Left lobe of liver (tissue), 2 donors: ENCODE data around the gene SPTBN5. TPM values are rescaled to one million over a fixed set of nuclear protein-coding genes. Genes with fewer than 3 reads are reported as not detected.

Experiments
- ATAC-seq: fragments of 200-7000 bp; cut with Tn5 transposase; one replicate; pipeline ENCODE4 v1.9.1; 2020; ENCODE audit warnings: mild to moderate bottlenecking, moderate library complexity
- DNase-seq: peaks from one replicate; pipeline ENCODE4 v3.0.0-alpha.2; 2020; ENCODE audit warnings: low spot score
- total RNA-seq: library from RNA; stranded (reverse); gene quantifications from one replicate; pipeline ENCODE4 v1.2.1, GENCODE V29; 2021
- donor health status: DM: no; HTN: no; CAD: no; lungs with moderate emphysema.
- donor health status: DM: no; HTN: yes; CAD: no.

Gene SPTBN5
- total RNA-seq: 3.5 TPM

DNA sequence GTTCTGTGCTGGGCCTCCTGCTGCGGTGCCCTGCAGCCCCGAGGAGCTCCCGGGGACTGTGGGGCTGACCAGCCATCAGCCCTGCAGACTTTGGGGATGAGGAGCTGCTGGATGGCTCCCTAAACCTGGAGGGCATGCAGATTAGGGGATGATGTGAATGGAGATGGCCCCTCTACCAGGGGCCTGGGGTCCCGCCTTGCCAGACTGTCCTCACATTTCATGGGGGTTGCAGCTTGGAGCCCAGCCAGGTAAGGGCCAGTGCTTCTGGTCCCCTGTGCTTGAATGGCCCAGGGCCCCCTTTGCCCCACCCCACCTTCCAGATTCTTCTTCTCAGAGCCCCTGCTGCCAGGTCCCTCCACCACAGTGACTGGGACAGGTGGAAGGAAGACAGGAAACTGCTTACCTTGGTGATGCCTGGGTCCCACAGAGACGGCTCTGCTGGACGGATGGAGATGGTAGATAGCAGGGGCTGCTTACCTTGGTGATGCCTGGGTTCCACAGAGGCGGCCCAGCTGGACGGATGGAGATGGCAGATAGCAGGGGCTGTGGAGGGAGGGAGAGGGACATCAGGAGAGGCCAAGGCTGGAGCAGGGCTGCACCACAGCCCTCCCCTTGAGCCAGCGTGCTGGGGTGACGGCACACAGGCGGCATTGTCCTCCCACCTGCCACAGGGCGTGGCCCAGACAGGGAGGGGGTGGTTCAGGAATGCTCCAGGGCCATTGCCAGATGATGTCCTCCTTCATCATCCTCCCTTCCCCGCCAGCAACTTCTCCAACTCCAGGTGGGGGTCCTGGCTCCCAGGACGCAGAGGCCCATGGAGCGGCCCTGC, at the start of gene SPTBN5:
Gene SPTBN5 (minus strand): TSS at position 632 of the 829 bp plus-strand sequence. CDS start 556 bp downstream, at position 76.
- no peak for ATAC-seq

DNA sequence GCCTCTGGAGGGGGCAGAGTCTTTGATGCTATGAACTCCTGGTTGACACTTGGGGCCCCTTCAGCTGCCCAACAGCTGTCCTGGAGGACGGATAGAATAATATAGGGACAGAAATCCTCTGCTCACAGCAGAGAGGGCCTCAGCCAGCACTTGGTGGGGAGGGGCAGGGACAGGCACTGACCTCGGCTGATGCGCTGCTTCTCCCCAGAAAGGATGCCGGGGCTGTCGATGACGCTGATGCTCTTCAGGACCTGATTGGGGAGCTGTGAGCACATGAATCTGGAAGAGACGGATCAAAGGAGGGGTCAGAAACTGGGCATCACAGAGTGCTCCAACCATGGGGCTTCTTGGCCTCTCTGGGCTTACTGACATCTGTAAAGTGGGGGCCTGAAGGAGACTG, 49.0 kb upstream of the SPTBN5 start:
- ATAC-seq (no peak), DNase-seq (no peak)

More for the DNA sequence above, at the start of gene SPTBN5:
- DNase-seq: no peak

DNA sequence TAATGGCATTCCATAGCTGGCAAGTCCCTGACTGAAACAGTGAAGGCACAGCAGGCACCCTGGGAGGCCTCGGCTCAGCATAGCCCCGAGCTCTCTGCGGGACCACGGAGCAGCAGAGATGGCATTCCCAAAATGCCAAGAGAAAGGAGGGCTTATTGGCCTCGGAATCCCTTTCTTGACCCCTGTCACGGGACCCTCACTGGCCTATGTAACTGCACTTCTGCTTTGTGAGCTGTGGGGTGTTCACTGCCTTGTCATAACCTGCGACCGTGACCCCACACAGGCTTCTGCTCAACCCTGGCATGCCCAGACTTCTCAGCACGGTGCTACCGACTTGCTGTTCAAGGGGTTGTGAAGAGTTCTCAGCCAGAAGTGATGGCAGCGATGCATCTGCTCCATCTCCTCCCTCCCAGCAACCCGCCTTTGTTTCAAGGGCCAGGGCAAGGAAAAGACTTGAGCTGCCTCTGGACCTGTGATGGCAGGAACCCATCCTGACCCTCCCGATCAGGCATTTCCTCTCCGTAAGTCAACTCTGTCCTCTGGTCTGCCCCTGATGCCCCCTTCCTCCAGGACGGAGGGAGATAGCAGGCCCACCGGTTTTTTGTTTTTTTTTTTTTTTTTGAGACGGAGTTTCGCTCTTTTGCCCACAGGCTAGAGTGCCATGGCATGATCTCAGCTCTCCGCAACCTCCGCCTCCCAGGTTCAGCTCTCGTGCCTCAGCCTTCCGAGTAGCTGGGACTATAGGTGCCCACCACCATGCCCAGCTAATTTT, 48.0 kb upstream of the SPTBN5 start:
- no peak for ATAC-seq
- DNase-seq: no peak

DNA sequence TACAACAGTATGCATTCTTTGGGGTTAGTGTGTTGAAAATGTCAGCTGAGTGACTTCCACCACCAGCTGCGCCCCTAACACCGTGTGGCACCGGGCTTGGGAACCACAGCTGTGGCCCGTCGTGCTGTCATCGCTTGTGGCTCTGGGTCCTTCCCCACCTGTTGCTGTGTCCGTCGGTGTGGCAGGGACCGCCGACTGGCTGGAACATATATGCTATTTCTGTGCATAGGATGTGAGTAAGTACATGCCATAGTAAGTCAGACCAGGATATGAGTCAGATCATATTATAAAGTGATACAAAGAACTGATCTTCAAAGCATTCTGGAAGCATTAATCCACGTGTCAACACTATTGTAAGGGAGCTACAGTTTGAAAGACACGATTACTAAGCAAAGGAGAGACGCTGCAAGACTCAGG, 46.6 kb upstream of the SPTBN5 start:
- DNase-seq: no peak
- no peak for ATAC-seq

DNA sequence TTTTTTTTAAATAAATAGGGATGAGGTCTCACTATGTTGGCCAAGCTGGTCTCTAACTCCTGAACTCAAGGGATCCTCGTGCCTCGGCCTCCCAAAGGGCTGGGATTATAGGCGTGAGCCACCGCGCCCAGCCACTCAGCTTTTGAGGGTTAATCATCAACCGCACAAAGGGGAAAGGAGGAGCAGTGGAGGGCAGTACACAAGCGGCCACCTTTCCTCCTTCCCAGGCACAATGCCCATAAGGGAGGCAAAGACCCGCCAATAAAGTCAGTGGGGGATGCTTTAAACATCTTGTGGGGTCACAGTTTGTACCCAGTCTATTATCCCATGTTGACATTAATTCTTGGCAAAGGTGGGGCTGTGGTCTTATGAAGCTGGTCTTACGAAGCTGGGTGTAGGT, 46.1 kb upstream of the SPTBN5 start:
- no peak for ATAC-seq
- DNase-seq: no peak

DNA sequence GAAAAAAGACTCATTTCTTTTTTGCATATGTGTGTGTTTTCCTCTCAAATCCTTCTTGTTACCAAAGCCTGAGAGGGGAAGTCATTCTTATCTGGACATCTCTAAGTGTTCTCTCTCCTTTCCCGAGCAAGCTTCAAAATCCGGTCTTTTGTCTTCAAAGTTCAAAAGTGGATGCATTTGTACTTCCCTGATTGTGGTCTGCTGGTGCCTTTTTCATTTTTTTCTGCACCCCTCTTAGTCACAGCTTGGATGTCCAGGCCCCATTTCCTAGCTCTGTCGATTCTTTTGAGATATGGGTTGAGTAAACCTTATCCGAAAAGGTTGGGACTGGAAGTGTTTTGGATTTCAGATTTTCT, 43.7 kb upstream of the SPTBN5 start:
- no peak for ATAC-seq
- DNase-seq: no peak

DNA sequence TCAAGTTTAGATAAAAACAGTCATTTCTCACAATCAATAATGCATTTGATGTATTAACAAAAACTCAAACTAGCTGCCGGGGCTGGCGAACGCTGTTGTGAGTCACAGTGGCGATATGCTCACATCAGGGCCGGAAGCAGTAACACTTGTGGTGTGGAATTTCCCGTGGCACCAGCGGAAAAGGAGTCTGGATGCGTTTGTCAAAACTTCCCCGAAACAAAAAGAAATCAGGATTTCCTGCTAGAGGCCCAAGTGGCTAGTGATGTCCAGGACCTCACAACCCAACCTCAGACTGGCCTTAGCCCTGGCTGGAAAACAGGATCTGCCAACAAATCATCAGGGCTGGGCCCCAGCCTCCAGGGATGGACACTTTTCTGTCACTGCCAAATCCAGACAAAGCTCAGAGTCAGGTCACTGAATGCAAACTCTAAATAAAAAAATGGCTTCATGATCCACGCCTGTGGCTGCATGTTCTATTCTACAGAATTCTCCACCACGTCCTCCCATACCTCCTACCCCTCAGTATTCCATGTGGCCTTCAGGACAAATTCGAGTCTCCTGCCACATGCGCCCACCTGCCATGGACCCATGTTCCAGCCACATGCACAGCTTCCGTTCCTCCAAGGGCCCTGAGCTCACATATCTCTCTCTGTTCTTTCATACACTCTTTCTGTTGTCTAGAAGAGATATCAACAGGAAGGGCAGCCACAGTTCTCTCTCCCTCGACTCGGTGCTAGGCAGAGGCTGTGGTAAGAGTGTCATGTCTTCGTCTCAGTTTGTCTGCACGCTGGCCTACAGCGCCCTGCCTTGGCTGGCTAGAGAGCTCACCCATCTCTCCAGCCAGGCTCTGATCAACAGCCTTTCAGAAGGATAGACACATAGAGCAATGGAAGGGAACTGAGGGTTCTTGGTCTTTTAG, 43.1 kb upstream of the SPTBN5 start:
- no peak for DNase-seq
- ATAC-seq: peak; percentile 48

DNA sequence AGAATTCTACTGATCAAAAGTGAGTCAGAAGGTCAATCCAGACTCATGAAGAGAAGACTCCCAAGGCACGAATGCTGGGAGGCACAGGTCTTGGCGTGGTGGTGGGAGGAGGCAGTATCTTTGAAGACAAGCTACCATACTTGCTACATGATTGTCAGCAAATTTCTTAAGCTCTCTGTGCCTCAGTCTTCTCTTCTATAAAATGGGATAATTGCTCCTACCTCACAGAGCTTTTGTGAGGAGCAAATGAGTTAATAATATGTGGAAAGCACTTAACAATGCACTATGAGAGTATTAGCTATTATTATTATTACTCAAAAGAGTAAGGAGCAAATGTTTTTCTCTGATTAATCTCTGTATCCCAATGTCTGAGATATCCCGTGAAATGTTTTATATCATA, 42.3 kb upstream of the SPTBN5 start:
- DNase-seq (no peak), ATAC-seq (no peak)

DNA sequence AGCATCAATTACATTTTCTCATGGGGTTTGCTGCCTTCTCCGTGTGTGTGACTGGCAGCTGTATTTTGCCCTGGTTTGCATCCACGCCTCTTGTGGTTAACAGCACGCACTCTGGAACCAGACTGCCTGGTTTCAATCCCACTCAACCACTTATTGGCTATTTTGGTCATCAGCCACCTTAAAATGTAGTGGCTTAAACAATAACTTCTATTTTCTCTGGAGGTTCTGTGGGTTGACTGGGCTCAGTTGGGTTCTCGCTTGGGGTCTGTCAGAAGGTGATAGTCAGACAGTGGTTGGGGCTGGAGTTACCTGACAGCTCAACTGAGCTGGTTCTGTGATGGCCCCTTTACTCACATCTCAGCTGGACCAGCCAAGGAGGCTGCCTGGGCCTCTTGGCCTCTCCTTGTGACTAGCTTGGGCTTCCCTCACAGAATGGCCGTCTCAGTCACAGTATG, 41.7 kb upstream of the SPTBN5 start:
- no peak for DNase-seq
- no peak for ATAC-seq

DNA sequence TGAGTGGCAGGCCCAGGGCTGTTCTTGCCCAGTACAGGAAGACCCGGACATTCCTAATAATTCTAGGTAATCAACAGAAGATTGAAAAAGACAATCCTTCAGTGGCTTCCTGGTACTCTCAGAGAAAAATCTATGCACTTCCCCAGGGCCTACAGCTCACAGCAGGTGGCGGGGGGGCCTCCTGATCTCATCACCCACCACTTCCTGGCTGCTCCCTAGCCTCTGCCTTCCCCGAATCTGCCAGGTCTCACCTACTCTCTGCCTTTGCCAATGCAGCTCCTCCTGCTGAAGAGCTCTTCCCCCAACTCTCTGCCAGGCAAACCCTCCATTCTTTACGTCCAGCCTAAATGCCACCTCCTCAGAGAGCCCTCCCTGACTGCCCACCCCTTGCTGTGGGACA, 41.0 kb upstream of the SPTBN5 start:
- no peak for ATAC-seq

DNA sequence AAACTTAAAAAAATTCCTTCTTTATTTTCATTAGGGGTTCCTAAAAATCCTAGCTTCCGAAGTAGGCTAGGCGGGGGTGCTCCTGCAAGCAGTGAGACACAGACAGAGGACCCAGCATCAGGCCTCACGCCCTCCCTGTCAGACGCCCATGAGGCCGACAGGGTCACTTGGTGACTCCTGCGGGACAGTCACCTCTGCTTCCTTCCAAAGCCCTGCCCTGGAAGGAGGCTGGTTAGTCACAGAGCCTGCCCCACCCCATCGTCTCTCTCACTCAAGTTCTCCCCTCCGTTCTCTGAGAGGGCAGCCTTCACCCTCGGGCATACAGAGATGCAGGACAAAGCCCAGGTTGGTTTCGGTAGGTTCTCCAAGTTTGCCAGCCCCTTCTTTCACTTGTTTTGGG, 39.9 kb upstream of the SPTBN5 start:
- DNase-seq: no peak
- no peak for ATAC-seq

More for the DNA sequence above, 41.0 kb upstream of the SPTBN5 start:
- DNase-seq: no peak

DNA sequence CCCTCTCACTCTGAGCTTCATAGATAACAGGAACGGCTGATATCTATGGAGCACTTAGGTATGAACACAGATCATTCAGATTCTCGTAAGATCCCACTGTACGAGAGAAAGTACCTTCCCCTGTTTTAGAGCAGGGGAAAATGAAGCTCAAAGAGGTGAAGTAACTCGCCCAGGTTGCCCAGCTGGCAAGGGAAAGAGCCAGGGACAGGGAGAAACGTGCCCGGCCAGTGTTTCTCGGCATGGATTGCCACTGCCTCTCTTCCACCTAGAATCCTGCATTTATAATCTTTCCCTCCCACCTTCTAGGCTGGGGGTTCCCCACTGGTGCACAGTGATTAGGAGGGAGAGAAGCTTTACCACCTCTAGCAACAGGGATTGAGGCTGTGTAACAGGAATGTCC, 39.5 kb upstream of the SPTBN5 start:
- ATAC-seq (no peak), DNase-seq (no peak)

DNA sequence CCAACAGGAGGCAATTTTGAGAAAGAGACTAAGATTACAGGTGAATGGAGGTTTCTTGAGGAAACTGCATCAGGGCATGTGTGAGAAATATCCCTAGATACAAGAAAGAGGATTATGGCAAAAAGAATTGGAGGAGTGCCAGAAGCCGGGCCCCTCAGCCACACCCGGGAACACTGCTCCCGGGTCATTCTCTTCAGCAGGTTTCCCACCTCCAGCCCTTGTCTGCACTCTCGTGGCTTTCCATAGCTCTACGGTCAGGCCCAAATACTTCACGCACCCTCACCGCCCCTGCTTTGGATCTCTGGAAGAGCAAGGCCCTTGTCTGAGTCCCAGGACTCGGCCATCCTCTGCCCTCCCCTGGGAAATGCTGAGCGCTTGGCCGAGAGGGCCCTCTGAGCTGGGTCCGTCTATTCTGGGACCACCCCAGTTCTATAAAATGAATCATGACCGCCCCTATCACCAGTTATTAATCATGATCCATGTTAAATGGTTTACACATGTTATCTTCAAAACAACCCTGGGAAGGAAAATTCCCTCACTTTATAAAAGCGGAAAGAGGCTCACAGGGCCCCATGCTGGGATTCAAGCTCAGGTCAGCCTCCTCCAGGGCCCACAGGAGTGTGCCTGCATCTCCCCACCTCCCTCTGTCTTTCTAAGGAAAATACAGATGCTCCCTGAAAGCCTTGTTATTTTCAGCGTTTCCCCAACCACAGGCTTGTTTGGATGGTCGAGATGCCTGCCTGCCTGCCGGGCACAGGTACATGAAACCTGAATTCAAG, 38.8 kb upstream of the SPTBN5 start:
- ATAC-seq: no peak
- no peak for DNase-seq

DNA sequence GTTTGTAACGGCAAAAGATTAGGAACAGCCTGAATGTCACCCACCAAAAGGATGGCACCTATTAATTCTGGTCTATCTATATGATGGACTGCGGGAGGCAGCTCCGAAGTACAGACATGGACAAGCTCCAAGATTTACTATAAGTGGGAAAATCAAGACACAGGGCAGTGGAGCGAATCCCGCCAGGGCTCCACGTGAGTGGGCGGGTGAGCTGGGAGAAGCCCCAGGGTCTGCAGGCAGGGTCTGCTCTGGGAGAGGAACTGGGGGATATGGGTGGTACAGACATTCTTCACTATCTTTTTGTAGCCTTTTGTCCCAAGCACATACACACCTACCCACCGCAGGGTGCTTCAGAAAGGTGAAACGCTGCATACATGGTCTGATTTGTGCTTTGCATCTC, 38.2 kb upstream of the SPTBN5 start:
- DNase-seq: no peak
- no peak for ATAC-seq

DNA sequence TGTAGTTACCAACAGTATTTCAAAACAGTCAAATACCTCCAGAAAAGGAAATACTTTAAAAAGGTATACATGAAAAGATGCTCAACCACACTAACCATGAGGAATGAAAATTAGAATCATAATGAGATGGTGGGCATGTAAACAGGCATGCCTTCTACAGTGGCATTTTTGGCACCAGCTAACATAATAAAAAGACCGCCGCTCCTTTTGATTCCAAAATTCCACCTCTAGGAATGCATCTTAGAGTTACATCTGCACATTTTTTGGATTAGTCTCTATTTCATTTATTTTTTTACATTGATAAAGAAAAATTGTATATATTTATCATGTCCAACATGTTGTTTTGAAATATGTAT, 37.0 kb upstream of the SPTBN5 start:
- ATAC-seq (no peak), DNase-seq (no peak)

DNA sequence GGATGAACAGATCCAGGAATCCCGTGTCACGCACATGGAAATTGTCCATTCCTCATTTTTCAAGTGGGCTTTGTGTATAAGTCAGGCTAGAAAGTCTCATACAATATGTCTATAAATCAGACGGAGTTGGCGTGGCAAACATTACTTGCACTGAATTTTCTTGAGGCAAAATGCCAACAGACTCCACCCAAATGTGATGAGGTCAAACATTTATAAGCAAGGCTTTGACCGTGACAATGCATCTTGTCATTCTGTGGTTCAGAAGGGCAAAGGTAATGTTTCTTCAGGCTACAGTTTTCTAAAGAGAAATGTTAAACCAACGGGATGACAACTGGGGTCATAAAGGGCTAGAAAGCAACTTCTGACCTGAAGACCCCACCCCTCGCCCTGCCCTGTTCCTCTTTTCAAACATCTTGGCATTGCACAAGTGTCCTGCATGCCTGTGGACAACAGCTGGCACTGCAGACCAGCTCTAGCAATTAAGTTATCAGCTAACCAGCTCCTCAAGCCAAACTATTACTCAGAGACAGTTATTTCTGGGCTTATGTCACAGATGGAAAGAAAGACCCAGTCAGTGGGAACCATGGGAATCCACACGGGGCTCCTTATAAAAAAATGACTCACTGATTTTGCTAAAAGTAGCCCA, 36.5 kb upstream of the SPTBN5 start:
- ATAC-seq (peak; percentile 27), DNase-seq (no peak)

DNA sequence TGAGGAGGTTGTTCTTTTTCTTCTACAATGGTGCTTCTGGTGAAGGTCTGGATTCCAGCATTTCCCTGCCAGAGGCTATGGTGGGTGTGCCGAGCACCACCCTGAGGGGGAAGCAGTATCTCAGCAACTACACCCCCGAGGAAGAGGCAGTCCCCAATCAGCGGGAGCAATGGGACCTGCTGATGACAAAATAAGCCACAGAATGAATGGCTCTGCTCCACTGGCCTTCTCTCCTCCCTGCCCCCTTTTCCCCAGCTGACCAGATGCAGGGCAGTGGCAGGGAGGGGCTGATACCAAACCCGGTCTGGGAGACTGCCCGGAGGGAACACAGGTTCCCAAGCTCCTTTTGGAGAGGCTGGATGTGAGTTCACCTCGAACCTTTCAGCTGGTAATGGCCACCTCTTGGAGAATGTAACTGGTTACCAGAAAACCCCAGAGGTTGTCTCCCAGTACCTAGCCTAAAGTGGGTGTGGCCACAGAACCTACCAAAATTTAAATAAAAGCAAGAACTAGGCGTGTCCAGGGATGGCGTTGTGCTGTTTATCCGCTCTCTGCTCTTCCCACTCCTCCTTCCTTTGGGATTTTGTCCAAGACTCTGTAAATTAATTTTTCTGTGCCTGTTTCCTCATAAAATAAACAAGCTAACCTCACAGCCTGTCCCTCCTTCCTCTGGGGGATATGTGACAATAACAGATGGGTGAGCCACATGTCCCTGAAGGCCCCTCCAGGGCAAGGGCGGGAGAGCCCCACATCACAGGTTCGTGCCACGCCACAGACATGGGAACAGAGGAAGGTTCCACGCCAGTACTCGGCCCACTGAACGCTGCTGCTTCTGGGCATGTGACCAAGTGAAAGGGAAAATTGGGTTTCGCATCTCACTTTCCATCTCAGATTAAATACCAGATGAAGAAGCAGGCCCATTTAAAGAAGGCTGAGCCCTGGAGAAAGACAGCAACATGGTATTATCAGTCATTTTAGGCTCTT, 35.1 kb upstream of the SPTBN5 start:
- DNase-seq: no peak
- peak; percentile 9 for ATAC-seq

DNA sequence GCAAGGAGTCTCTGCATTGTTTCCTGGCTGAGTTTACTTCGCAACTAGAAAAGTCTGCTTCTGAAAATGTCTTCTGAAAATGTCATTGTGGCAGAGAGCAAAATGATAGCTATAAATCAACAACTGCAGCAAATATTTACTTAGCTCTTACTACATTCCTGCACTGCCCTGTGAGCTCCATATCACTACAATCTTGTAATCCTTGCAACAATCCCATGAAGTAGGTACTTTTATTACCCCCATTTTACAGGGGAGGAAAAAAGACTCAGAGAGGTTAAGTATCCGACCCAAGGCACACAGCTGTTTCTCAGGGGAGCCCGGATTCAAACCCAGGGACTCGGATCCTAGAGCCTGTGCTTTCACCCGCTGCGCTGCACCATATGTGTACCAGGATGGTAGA, 34.2 kb upstream of the SPTBN5 start:
- no peak for DNase-seq

DNA sequence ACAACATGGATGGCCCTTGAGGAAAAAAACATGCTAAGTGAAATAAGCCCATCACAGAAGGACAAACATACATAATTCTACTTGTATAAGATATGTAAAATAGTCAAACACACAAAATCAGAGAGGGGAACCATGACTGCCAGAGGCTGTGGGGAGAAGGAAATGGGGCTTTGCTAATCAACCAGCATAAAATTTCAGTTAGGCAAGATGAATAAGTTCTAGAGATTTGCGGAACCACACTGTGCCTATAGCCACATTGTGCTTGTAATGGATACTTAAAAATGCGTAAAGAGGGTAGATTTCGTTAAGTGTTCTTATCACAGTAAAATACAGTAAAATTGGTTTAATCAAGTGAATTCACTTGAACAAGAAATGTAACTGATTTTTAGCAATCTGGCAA, 33.7 kb upstream of the SPTBN5 start:
- DNase-seq: no peak
- ATAC-seq: no peak

More for the DNA sequence above, 34.2 kb upstream of the SPTBN5 start:
- peak; percentile 73 for ATAC-seq
